ENCODE results near the gene PCGF5. TPM values are rescaled to one million over a fixed set of nuclear protein-coding genes. Genes with fewer than 3 reads are reported as not detected.
A peak's percentile ranks its signal among the peaks of the same experiment; 100 is the strongest.
"Not testable (repeated sequence)": the region's sequence is repeated elsewhere in the genome, so short reads cannot be mapped to it uniquely, and the experiment has no call there.

Gene PCGF5
- polyA plus RNA-seq, 4 donors, result 25.3 to 33.0 (median 31.1) TPM

GRCh38 chr10:91208642-91209041 lies 11.8 kb upstream of the PCGF5 start:
- DNase-seq (ENCODE audit: low read depth in 4 of 4, low spot score in 3 of 4), result no peak

DNA sequence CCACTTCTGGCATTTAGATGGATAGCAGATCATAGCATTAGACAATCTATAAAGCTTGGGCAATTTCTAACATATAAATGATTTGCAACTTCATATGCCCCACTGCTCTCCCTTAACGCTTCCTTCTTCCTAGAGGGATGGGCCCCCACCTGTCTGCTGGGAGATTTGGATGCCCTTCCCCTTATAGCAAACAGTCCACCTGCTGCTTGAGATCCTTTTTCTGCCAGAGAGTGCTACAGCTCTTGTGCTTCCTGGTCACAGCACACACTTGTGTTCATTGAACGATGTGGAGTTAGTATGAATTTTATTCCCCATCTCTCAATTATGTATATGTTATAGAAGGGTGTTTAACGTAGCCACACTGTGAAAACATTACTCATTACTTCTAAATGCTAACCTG lies 10.4 kb upstream of the PCGF5 start:
- no peak for DNase-seq (ENCODE audit: low read depth in 4 of 4, low spot score in 3 of 4)

- no peak for DNase-seq (ENCODE audit: low read depth in 4 of 4, low spot score in 3 of 4)
These were observed 10.0 kb upstream of the PCGF5 start for GRCh38 chr10:91210435-91210834.

DNA sequence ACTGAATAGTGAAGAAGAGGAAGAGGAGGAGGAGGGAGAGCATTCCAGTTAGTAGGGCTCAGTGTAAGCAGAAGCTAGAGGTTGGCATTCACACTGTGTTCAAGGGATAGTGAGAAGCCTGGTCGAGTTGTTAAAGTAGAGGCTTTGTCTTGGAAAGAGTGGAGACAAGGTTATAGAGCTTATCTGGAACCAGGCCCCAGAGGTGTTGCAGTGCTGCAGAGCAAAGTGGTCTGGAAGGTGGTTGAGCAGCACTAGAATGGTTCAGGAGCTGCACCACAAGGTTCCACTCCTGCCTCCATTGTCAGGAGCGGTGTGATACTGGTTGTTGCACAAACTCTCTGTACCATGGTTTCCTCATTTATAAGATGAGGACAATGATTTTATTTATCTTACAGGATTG lies 8.8 kb upstream of the PCGF5 start:
- DNase-seq (ENCODE audit: low read depth in 4 of 4, low spot score in 3 of 4), result no peak

- no peak for DNase-seq (ENCODE audit: low read depth in 4 of 4, low spot score in 3 of 4)
These were observed 5.6 kb upstream of the PCGF5 start for GRCh38 chr10:91214911-91215310.

- DNase-seq (ENCODE audit: low read depth in 4 of 4, low spot score in 3 of 4), result no peak
These were observed 5.1 kb upstream of the PCGF5 start for GRCh38 chr10:91215384-91215783.

GRCh38 chr10:91219371-91220193 lies 881 bp upstream of the PCGF5 start:
- no peak for DNase-seq (ENCODE audit: low read depth in 4 of 4, low spot score in 3 of 4)

DNA sequence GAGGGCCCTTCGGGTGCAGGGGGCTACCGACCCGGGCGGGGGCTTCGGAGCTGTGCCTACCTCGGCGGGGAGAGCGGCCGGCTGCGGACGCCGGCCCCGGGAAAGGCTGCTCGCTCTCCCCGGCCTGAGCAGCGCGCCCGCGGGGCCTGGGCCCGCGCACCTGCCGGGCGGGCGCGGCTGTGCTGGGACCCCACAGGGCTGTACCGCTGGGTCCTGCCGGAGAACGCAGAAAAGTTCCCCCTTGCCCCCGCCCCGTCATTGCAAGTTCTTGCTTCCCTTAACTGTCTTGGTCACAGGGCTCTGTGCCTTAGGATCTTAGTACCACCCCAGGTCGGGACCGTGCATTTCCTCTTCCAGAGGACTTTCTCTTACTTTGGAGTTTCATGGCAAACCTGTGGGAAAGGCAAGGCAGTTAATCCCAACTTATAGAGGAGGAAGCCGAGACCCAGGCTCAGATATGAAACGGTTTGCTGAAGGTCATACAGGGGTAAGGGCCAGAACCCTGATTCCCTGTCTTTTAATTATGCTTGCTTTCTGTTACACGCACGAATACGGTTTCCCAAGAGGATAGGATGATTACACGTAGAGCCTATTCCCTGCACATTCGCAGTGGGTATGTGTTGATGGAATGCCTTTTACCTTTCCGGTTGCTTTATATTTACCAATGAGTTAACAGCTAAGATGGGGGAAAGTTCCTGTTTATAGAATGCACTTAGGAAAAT lies 652 bp downstream of the PCGF5 start:
- DNase-seq (ENCODE audit: low read depth in 4 of 4, low spot score in 3 of 4), result peak in 3 of 4 donors; percentile 5 to 15 (median 8)

DNA sequence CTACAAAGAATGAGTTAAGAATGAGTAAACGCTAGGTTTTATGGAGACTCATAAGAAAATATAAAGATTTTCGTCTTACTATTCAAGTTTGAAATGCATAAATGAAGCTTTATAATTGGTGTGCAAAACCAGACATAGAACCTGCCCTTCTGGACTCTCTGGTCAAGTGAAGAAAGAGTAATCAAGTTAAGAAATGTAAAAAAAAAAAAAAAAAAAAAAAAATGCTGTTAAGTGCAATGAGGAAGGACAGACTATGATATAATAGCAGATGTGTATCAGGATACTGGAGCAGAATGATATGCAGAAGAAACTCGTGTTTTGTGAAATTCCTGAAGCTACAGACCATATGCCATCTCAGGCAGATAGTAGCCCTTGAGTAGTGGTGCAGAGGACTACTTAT lies 5.6 kb downstream of the PCGF5 start:
- DNase-seq (ENCODE audit: low read depth in 4 of 4, low spot score in 3 of 4), result no peak

- DNase-seq (ENCODE audit: low read depth in 4 of 4, low spot score in 3 of 4), result no peak
These were observed 7.1 kb downstream of the PCGF5 start for GRCh38 chr10:91227576-91227975.

GRCh38 chr10:91229683-91230082 lies 9.2 kb downstream of the PCGF5 start:
- DNase-seq (ENCODE audit: low read depth in 4 of 4, low spot score in 3 of 4), result no peak

- DNase-seq (ENCODE audit: low read depth in 4 of 4, low spot score in 3 of 4), result no peak
These were observed 17.7 kb downstream of the PCGF5 start for GRCh38 chr10:91238191-91238590.

GRCh38 chr10:91239789-91240188 lies 19.3 kb downstream of the PCGF5 start:
- no peak for DNase-seq (ENCODE audit: low read depth in 4 of 4, low spot score in 3 of 4)

DNA sequence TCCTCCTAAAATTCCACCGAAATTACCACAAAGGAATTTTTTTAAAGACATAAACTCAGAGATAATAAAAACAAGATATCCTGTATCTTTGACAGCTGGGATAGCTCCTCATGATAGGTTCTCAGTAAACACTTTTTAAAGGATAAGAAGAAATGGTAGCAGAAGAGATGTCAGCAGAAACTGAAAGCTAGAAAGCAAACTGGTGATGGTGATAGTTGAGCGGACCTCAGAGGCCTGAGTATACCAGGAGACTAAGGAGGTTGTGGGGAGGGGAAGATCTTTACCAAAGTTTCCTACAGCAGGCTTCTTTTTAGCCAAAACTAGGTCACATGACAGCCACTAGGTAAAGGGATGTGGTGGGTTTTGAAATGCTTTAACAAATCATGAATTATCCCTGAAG lies 22.5 kb downstream of the PCGF5 start:
- DNase-seq (ENCODE audit: low read depth in 4 of 4, low spot score in 3 of 4), result no peak

GRCh38 chr10:91247360-91248111 lies 27.1 kb downstream of the PCGF5 start:
- DNase-seq (ENCODE audit: low read depth in 4 of 4, low spot score in 3 of 4), result no peak

GRCh38 chr10:91249700-91250099 lies 29.2 kb downstream of the PCGF5 start:
- no peak for DNase-seq (ENCODE audit: low read depth in 4 of 4, low spot score in 3 of 4)

DNA sequence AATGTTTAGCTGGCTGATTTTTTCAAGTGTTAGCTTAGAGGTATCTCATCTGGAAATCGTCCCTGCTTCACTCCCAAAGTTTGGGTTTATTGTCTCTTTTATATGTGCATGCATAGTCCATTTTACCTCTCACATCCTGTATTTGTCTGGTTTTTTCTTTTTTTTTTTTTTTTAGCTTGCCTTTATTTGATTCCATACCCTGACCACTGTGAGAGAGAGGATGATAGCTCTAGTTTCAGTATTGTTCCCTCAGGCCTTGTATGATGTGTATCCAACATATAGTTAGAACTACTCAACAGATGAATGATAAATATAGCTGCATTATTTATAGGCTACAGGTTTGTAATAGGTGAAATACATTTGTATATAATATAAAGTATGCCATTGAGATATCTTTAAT lies 29.9 kb downstream of the PCGF5 start:
- no peak for DNase-seq (ENCODE audit: low read depth in 4 of 4, low spot score in 3 of 4)

- DNase-seq (ENCODE audit: low read depth in 4 of 4, low spot score in 3 of 4), result peak; percentile 29 to 45 (median 36)
These were observed 31.1 kb downstream of the PCGF5 start for GRCh38 chr10:91251430-91252056.

- no peak for DNase-seq (ENCODE audit: low read depth in 4 of 4, low spot score in 3 of 4)
These were observed 32.8 kb downstream of the PCGF5 start for GRCh38 chr10:91253300-91253699.

DNA sequence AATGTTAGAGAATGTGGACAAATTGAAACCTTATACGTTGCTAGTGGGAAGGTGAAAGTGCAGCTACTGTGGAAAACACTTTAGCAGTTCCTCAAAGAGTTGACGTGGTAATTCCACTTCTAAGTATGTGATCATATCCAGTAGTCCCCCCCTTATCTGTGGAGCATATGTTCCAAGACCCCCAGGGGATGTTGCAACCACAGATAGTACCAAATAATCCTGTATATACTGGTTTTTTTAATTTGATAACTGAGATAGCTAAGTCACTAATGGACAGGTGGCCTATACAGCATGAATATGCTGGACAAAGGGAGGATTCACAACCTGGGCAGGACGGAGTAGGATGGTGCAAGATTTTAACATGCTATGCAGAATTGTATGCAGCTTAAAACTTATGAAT lies 36.8 kb downstream of the PCGF5 start:
- no peak for DNase-seq (ENCODE audit: low read depth in 4 of 4, low spot score in 3 of 4)

GRCh38 chr10:91260417-91260816 lies 40.0 kb downstream of the PCGF5 start:
- DNase-seq (ENCODE audit: low read depth in 4 of 4, low spot score in 3 of 4), result not testable (repeated sequence)
